HCT116 (cell line): ENCODE data around the gene FOXL2NB. TPM values are rescaled to one million over a fixed set of nuclear protein-coding genes. Genes with fewer than 3 reads are reported as not detected.

Experiments
- ATAC-seq: fragments of 200-7000 bp; cut with Tn5 transposase; 2 replicates; pipeline ENCODE4 v1.9.1; 2020; ENCODE audit warnings: mild to moderate bottlenecking, moderate library complexity
- BruUV-seq: library from RNA; stranded (reverse); fragments of 400-500 nt; replicated peaks from 2 replicates; lab custom pipeline; 2021; lab: Mats Ljungman, UMichigan
- CTCF ChIA-PET: fragments of 300-600 bp; sonication (Branson Sonifier 250); formaldehyde crosslinking; loops from one replicate; lab custom pipeline; 2021; ENCODE audit warnings: antibody characterized with exemption; lab: Charles Lee
- POLR2A ChIA-PET: fragments of 300-600, 350-600 bp; sonication (Branson Sonifier 250); formaldehyde crosslinking; loops from one replicate; lab custom pipeline; 2021; ENCODE audit warnings: antibody characterized with exemption; lab: Charles Lee
- RAD21 ChIA-PET, 2 experiments: fragments of 300-600 bp; sonication (Branson Sonifier 250); formaldehyde crosslinking; loops; one replicate each; lab custom pipeline; 2023; ENCODE audit warnings: low total read pairs in 2 of 2; ENCODE audit not compliant: uncharacterized antibody in 2 of 2, unreplicated experiment in 2 of 2, low non-redundant PET in 1 of 2; lab: Charles Lee
- DNase-seq: peaks from one replicate; pipeline ENCODE4 v3.0.0-alpha.2; 2010; ENCODE audit warnings: low read depth, low spot score
- H2AFZ ChIP-seq: fragments of 200-600 bp; shearing (Covaris generic), sonication (generic); 2 replicates; pipeline ENCODE4 v1.6.1; 2017; ENCODE audit warnings: low read depth, mixed run types, mixed read lengths, antibody characterized with exemption, low read length; ENCODE audit not compliant: poor library complexity, severe bottlenecking
- H3K27ac ChIP-seq: 2 replicates; pipeline ENCODE4 v1.5.1; 2012; ENCODE audit warnings: low read depth, low read length
- H3K27me3 ChIP-seq: fragments of 200-600 bp; sonication (generic); 2 replicates; pipeline ENCODE4 v1.6.1; 2016; ENCODE audit warnings: mixed run types, low read length, mixed read lengths; ENCODE audit not compliant: insufficient read depth
- H3K36me3 ChIP-seq, 2 experiments: fragments of 200-500 bp in 1 of 2; fragments of 200-600 bp in 1 of 2; sonication (Bioruptor generic) in 1 of 2; sonication (generic) in 1 of 2; 2 replicates each; pipeline versions ENCODE4 v1.5.1 to v1.6.1; 2014 to 2016; ENCODE audit warnings: low read length in 2 of 2, inconsistent platforms in 1 of 2, mixed read lengths in 1 of 2, mixed run types in 1 of 2; ENCODE audit not compliant: insufficient read depth in 2 of 2, control insufficient read depth in 1 of 2
- H3K4me1 ChIP-seq, 2 experiments: fragments of 200-600 bp in 1 of 2; sonication (generic) in 1 of 2; 2 replicates each; pipeline versions ENCODE4 v1.5.1 to v1.6.1; 2012 to 2017; ENCODE audit warnings: low read length in 2 of 2, inconsistent platforms in 1 of 2, mild to moderate bottlenecking in 1 of 2, mixed read lengths in 1 of 2, mixed run types in 1 of 2, moderate library complexity in 1 of 2; ENCODE audit not compliant: insufficient read depth in 2 of 2, control insufficient read depth in 1 of 2
- H3K4me2 ChIP-seq: fragments of 200-600 bp; sonication (generic); 2 replicates; pipeline ENCODE4 v1.6.1; 2017; ENCODE audit warnings: mixed run types, low read length, mixed read lengths
- H3K4me3 ChIP-seq, 2 experiments: fragments of 200-600 bp in 1 of 2; sonication (generic) in 1 of 2; replicated peaks in 1 of 2; 2 replicates each; pipeline ENCODE4 v1.5.1; 2011 to 2016; ENCODE audit warnings: low read length in 2 of 2, control low read depth in 1 of 2, low read depth in 1 of 2, mild to moderate bottlenecking in 1 of 2, mixed read lengths in 1 of 2, mixed run types in 1 of 2
- H3K79me2 ChIP-seq: fragments of 200-600 bp; sonication (generic); 2 replicates; pipeline ENCODE4 v1.6.1; 2017; ENCODE audit warnings: mild to moderate bottlenecking, mixed run types, low read length, moderate library complexity, mixed read lengths; ENCODE audit not compliant: insufficient read depth
- H3K9ac ChIP-seq: fragments of 200-600 bp; sonication (generic); 2 replicates; pipeline ENCODE4 v1.6.1; 2016; ENCODE audit warnings: low read length, mixed read lengths
- H3K9me2 ChIP-seq: fragments of 200-600 bp; sonication (generic), shearing (Covaris generic); 2 replicates; pipeline ENCODE4 v1.6.1; 2017; ENCODE audit warnings: mixed run types, mild to moderate bottlenecking, moderate library complexity; ENCODE audit not compliant: insufficient read depth
- H3K9me3 ChIP-seq, 2 experiments: fragments of 200-500 bp in 1 of 2; fragments of 200-600 bp in 1 of 2; sonication (Bioruptor generic) in 1 of 2; sonication (generic) in 1 of 2; 2 replicates each; pipeline ENCODE4 v1.6.1; 2014 to 2017; ENCODE audit warnings: low read length in 2 of 2, mixed read lengths in 2 of 2, inconsistent platforms in 1 of 2, low read depth in 1 of 2, mild to moderate bottlenecking in 1 of 2, mixed run types in 1 of 2, moderate library complexity in 1 of 2; ENCODE audit not compliant: control insufficient read depth in 1 of 2, insufficient read depth in 1 of 2
- H4K20me1 ChIP-seq: fragments of 200-600 bp; sonication (generic), shearing (Covaris generic); 2 replicates; pipeline ENCODE4 v1.6.1; 2017; ENCODE audit warnings: mixed run types, mild to moderate bottlenecking, moderate library complexity; ENCODE audit not compliant: insufficient read depth
- ATF3 ChIP-seq: IDR thresholded peaks from 2 replicates; pipeline ENCODE4 v1.6.1; 2012
- CBX3 ChIP-seq: IDR thresholded peaks from 2 replicates; pipeline ENCODE4 v1.6.1; 2012; ENCODE audit warnings: low read depth
- CEBPB ChIP-seq: IDR thresholded peaks from 2 replicates; pipeline ENCODE4 v1.6.1; 2012; ENCODE audit warnings: low read depth
- CTCF ChIP-seq, 3 experiments: fragments of 200-600 bp in 1 of 3; sonication (generic) in 1 of 3; IDR thresholded peaks in 2 of 3; conservative IDR thresholded peaks in 1 of 3; 2 replicates each; pipeline ENCODE4 v1.5.1; 2012 to 2017; ENCODE audit warnings: low read depth in 2 of 3, low read length in 2 of 3, antibody characterized with exemption in 1 of 3, borderline replicate concordance in 1 of 3, control low read depth in 1 of 3, mild to moderate bottlenecking in 1 of 3, mixed read lengths in 1 of 3, mixed run types in 1 of 3, moderate library complexity in 1 of 3; ENCODE audit not compliant: insufficient read depth in 1 of 3
- EGR1 ChIP-seq: IDR thresholded peaks from 2 replicates; pipeline ENCODE4 v1.6.1; 2012; ENCODE audit warnings: low read depth
- ELF1 ChIP-seq: IDR thresholded peaks from 2 replicates; pipeline ENCODE4 v1.6.1; 2012; ENCODE audit warnings: low read depth, borderline replicate concordance
- EZH2 ChIP-seq: fragments of 200-600 bp; sonication (generic); IDR thresholded peaks from 2 replicates; pipeline ENCODE4 v1.6.1; 2017; ENCODE audit warnings: antibody characterized with exemption, mixed run types
- EZH2phosphoT487 ChIP-seq: fragments of 200-600 bp; IDR thresholded peaks from 2 replicates; pipeline ENCODE4 v1.6.1; 2018; ENCODE audit warnings: antibody characterized with exemption, borderline replicate concordance
- JUND ChIP-seq: IDR thresholded peaks from 2 replicates; pipeline ENCODE4 v1.6.1; 2012
- POLR2A ChIP-seq: IDR thresholded peaks from 2 replicates; pipeline ENCODE4 v1.7.0; 2011; ENCODE audit warnings: borderline replicate concordance; ENCODE audit not compliant: insufficient read depth, insufficient read length; ENCODE audit errors: extremely low read depth
- SP1 ChIP-seq: IDR thresholded peaks from 2 replicates; pipeline ENCODE4 v1.6.1; 2012; ENCODE audit warnings: low read depth
- TCF7L2 ChIP-seq: IDR thresholded peaks from 2 replicates; pipeline ENCODE4 v1.7.0; 2011; ENCODE audit warnings: borderline replicate concordance, inconsistent platforms; ENCODE audit not compliant: insufficient read depth, insufficient read length; ENCODE audit errors: extremely low read depth
- ZFX ChIP-seq: fragments of 450-650 bp; IDR thresholded peaks from 2 replicates; pipeline ENCODE4 v1.6.1; 2017
- ZNF274 ChIP-seq: fragments of 200-500 bp; sonication (Bioruptor generic); IDR thresholded peaks from 2 replicates; pipeline ENCODE4 v1.6.1; 2014; ENCODE audit warnings: mild to moderate bottlenecking, low read depth, low read length, inconsistent platforms
- intact Hi-C: fragments of 100-400 bp; cut with micrococcal nuclease; formaldehyde crosslinking; loops from 2 replicates; pipeline ENCODE4 v1.10.0; 2022
- total RNA-seq: library from RNA; stranded (reverse); gene quantifications from one replicate; pipeline ENCODE4 v1.2.1, GENCODE V29; 2021; ENCODE audit not compliant: unreplicated experiment
- TF ChIP-seq, protein P1 (sequence below): IDR thresholded peaks from 2 replicates; pipeline ENCODE4 v1.6.1; 2012; ENCODE audit warnings: low read depth
- TF ChIP-seq, protein P2 (sequence below): IDR thresholded peaks from 2 replicates; pipeline ENCODE4 v1.6.1; 2012
- TF ChIP-seq, protein P3 (sequence below): IDR thresholded peaks from 2 replicates; pipeline ENCODE4 v1.6.1; 2011; ENCODE audit warnings: mild to moderate bottlenecking, low read length, moderate library complexity; ENCODE audit not compliant: insufficient replicate concordance; ENCODE audit errors: extremely low read depth

FOXL2NB gene
- total RNA-seq, 1 experiment from 2014 or later, result 0.93 TPM

- Histone ChIP-seq H3K4me3 (no peak overlapping the region), H3K36me3 (no peaks in the 10 kb centered on the region), H3K9me3 (no peaks in the 10 kb centered on the region), H3K27me3 (no peaks in the 10 kb centered on the region), H3K4me2 (no peak overlapping the region), H3K27ac (no peak overlapping the region), H3K4me1 (peaks cover 0 to 13% of the 10 kb centered on the region in 2 experiments; a peak in 2 of 4 replicates)
- DNase-seq (no peak), ATAC-seq (no peak)
- intact Hi-C loops, result loop anchor here (5.0 kb wide), 1 partner anchor 39 kb away; no protein-coding TSS in a partner anchor
- RAD21 ChIA-PET, result no interaction called here
- CTCF ChIA-PET, result interaction anchor here (1.1 to 1.2 kb wide), 2 partner anchors 40 to 61 kb away, joined by 3 to 5 read pairs; no protein-coding TSS in a partner anchor
- POLR2A ChIA-PET, result no interaction called here
- TF ChIP-seq ELF1, result no peak
- TF ChIP-seq SP1, result no peak
- TF ChIP-seq CTCF (IDR thresholded peaks at IDR 0.05 in 2 of 3, conservative IDR thresholded peaks at IDR 0.05 in 1 of 3; ENCODE audit: borderline replicate concordance in 1 of 3, insufficient read depth in 1 of 3, low read depth in 2 of 3, low read length in 2 of 3), result no peak
- TF ChIP-seq, protein P1, sequence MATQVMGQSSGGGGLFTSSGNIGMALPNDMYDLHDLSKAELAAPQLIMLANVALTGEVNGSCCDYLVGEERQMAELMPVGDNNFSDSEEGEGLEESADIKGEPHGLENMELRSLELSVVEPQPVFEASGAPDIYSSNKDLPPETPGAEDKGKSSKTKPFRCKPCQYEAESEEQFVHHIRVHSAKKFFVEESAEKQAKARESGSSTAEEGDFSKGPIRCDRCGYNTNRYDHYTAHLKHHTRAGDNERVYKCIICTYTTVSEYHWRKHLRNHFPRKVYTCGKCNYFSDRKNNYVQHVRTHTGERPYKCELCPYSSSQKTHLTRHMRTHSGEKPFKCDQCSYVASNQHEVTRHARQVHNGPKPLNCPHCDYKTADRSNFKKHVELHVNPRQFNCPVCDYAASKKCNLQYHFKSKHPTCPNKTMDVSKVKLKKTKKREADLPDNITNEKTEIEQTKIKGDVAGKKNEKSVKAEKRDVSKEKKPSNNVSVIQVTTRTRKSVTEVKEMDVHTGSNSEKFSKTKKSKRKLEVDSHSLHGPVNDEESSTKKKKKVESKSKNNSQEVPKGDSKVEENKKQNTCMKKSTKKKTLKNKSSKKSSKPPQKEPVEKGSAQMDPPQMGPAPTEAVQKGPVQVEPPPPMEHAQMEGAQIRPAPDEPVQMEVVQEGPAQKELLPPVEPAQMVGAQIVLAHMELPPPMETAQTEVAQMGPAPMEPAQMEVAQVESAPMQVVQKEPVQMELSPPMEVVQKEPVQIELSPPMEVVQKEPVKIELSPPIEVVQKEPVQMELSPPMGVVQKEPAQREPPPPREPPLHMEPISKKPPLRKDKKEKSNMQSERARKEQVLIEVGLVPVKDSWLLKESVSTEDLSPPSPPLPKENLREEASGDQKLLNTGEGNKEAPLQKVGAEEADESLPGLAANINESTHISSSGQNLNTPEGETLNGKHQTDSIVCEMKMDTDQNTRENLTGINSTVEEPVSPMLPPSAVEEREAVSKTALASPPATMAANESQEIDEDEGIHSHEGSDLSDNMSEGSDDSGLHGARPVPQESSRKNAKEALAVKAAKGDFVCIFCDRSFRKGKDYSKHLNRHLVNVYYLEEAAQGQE, result no peak
- no peak for TF ChIP-seq JUND
- no peak for TF ChIP-seq POLR2A
- no peak for TF ChIP-seq CBX3
- TF ChIP-seq EZH2phosphoT487, result no peak
- TF ChIP-seq, protein P2, sequence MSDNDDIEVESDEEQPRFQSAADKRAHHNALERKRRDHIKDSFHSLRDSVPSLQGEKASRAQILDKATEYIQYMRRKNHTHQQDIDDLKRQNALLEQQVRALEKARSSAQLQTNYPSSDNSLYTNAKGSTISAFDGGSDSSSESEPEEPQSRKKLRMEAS, result no peak
- no peak for TF ChIP-seq ZFX
- TF ChIP-seq ATF3, result no peak
- TF ChIP-seq CEBPB, result no peak
- TF ChIP-seq, protein P3, sequence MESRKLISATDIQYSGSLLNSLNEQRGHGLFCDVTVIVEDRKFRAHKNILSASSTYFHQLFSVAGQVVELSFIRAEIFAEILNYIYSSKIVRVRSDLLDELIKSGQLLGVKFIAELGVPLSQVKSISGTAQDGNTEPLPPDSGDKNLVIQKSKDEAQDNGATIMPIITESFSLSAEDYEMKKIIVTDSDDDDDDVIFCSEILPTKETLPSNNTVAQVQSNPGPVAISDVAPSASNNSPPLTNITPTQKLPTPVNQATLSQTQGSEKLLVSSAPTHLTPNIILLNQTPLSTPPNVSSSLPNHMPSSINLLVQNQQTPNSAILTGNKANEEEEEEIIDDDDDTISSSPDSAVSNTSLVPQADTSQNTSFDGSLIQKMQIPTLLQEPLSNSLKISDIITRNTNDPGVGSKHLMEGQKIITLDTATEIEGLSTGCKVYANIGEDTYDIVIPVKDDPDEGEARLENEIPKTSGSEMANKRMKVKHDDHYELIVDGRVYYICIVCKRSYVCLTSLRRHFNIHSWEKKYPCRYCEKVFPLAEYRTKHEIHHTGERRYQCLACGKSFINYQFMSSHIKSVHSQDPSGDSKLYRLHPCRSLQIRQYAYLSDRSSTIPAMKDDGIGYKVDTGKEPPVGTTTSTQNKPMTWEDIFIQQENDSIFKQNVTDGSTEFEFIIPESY, result no peak
- TF ChIP-seq TCF7L2, result no peak
- TF ChIP-seq EZH2, result no peak
- TF ChIP-seq ZNF274, result no peak
- TF ChIP-seq EGR1, result no peak
- TF ChIP-seq, all 23 proteins: peak for 0
- no peak overlapping the region for H3K9ac ChIP-seq
- H4K20me1 ChIP-seq, result no peaks in the 10 kb centered on the region
- no TSS peak for BruUV-seq
- H2AFZ ChIP-seq, result no peak overlapping the region
- H3K9me2 ChIP-seq, result no peaks in the 10 kb centered on the region
- no peaks in the 10 kb centered on the region for H3K79me2 ChIP-seq
Measured at GRCh38 chr3:138976047-138976446, 29.0 kb downstream of the FOXL2NB start.
